ENCODE data around the gene TFF2.

TFF2 gene

GRCh38 chr21:42366292-42367010 lies 15.7 kb upstream of the TFF2 start, which contains the start of gene TFF1:
TSS of gene TFF1 (minus strand) at chr21:42366535. CDS start at chr21:42366495, 40 bp downstream.
- DNase-seq (ENCODE audit: low spot score): no peak

GRCh38 chr21:42365770-42366169 lies 15.0 kb upstream of the TFF2 start:
- DNase-seq (ENCODE audit: low spot score): no peak

- DNase-seq (ENCODE audit: low spot score): no peak
These were observed 13.6 kb upstream of the TFF2 start for GRCh38 chr21:42364304-42364865.

- no peak for DNase-seq (ENCODE audit: low spot score)
These were observed 12.5 kb upstream of the TFF2 start for GRCh38 chr21:42363312-42363711.

- no peak for DNase-seq (ENCODE audit: low spot score)
These were observed 11.9 kb upstream of the TFF2 start for GRCh38 chr21:42362700-42363099.

GRCh38 chr21:42362198-42362597 lies 11.4 kb upstream of the TFF2 start:
- DNase-seq (ENCODE audit: low spot score): no peak

- DNase-seq (ENCODE audit: low spot score): no peak
These were observed 10.5 kb upstream of the TFF2 start for GRCh38 chr21:42361286-42361685.

GRCh38 chr21:42360317-42360716 lies 9.5 kb upstream of the TFF2 start:
- no peak for DNase-seq (ENCODE audit: low spot score)

GRCh38 chr21:42358937-42359336 lies 8.1 kb upstream of the TFF2 start:
- DNase-seq (ENCODE audit: low spot score): no peak

GRCh38 chr21:42358261-42358660 lies 7.5 kb upstream of the TFF2 start:
- no peak for DNase-seq (ENCODE audit: low spot score)

- no peak for DNase-seq (ENCODE audit: low spot score)
These were observed 6.5 kb upstream of the TFF2 start for GRCh38 chr21:42357307-42357706.

- no peak for DNase-seq (ENCODE audit: low spot score)
These were observed 5.9 kb upstream of the TFF2 start for GRCh38 chr21:42356650-42357049.

GRCh38 chr21:42356046-42356445 lies 5.3 kb upstream of the TFF2 start:
- DNase-seq (ENCODE audit: low spot score): no peak

- no peak for DNase-seq (ENCODE audit: low spot score)
These were observed 2.8 kb upstream of the TFF2 start for GRCh38 chr21:42353623-42354022.

- DNase-seq (ENCODE audit: low spot score): no peak
These were observed 1.8 kb upstream of the TFF2 start for GRCh38 chr21:42352441-42353095.

- no peak for DNase-seq (ENCODE audit: low spot score)
These were observed 1.0 kb upstream of the TFF2 start for GRCh38 chr21:42351626-42352440.

- DNase-seq (ENCODE audit: low spot score): no peak
These were observed 380 bp downstream of the TFF2 start for GRCh38 chr21:42350318-42350910.

GRCh38 chr21:42349420-42350317 lies 1.1 kb downstream of the TFF2 start:
- no peak for DNase-seq (ENCODE audit: low spot score)

GRCh38 chr21:42348762-42349161 lies 2.0 kb downstream of the TFF2 start:
- no peak for DNase-seq (ENCODE audit: low spot score)

- no peak for DNase-seq (ENCODE audit: low spot score)
These were observed 3.0 kb downstream of the TFF2 start for GRCh38 chr21:42347601-42348327.

All from putamen (tissue), 1 donor.